GM10266 (cell line): Measurements from ENCODE around the gene ANKRD31.

ENCODE experiments used
- DNase-seq: peaks from one replicate; pipeline ENCODE4 v3.0.0; 2012; ENCODE audit errors: extremely low spot score
- CTCF ChIP-seq: IDR thresholded peaks from 2 replicates; pipeline ENCODE4 v1.5.1; 2012; ENCODE audit warnings: mild to moderate bottlenecking, low read depth; ENCODE audit not compliant: control insufficient read depth, insufficient read depth; ENCODE audit errors: missing control alignments

The ANKRD31 gene

GRCh38 chr5:75245023-75245422, 8.3 kb upstream of the ANKRD31 start:
- TF ChIP-seq CTCF = no peak
- no peak for DNase-seq

- no peak for TF ChIP-seq CTCF
- no peak for DNase-seq
These were observed 6.8 kb upstream of the ANKRD31 start for GRCh38 chr5:75243510-75243909.

GRCh38 chr5:75243100-75243499, 6.4 kb upstream of the ANKRD31 start:
- no peak for TF ChIP-seq CTCF
- DNase-seq = no peak

- DNase-seq = no peak
- no peak for TF ChIP-seq CTCF
These were observed 5.4 kb upstream of the ANKRD31 start for GRCh38 chr5:75242067-75242466.

- DNase-seq = no peak
- TF ChIP-seq CTCF = no peak
These were observed 3.0 kb upstream of the ANKRD31 start for GRCh38 chr5:75239681-75240080.

GRCh38 chr5:75235711-75236110, 967 bp downstream of the ANKRD31 start:
- DNase-seq = no peak
- no peak for TF ChIP-seq CTCF

- TF ChIP-seq CTCF = no peak
These were observed 2.4 kb downstream of the ANKRD31 start for GRCh38 chr5:75234251-75234650.

GRCh38 chr5:75226916-75227315, 9.8 kb downstream of the ANKRD31 start:
- TF ChIP-seq CTCF = no peak

More at GRCh38 chr5:75234251-75234650, 2.4 kb downstream of the ANKRD31 start:
- no peak for DNase-seq

More at GRCh38 chr5:75226916-75227315, 9.8 kb downstream of the ANKRD31 start:
- DNase-seq = no peak
